T-helper 1 cell treated with Interleukin-12 subunit alpha and Interleukin-12 subunit beta and Interleukin-4 antibody, amounts not matched to agents 30 μg/mL and 1 μg/mL, for 36 hours (primary cell): ENCODE data around the gene ELF1.
A peak's percentile ranks its signal among the peaks of the same experiment; 100 is the strongest.

ENCODE experiments used
- H3K27ac Mint-ChIP-seq: one replicate; pipeline ENCODE4 v1.8.0; 2021; ENCODE audit warnings: mild to moderate bottlenecking, mixed read lengths
- H3K27me3 Mint-ChIP-seq: one replicate; pipeline ENCODE4 v1.8.0; 2021; ENCODE audit warnings: low read depth, mixed read lengths
- H3K36me3 Mint-ChIP-seq: one replicate; pipeline ENCODE4 v1.8.0; 2021; ENCODE audit warnings: low read depth, mixed read lengths
- H3K4me1 Mint-ChIP-seq: one replicate; pipeline ENCODE4 v1.8.0; 2021; ENCODE audit warnings: low read depth, mixed read lengths
- H3K4me3 Mint-ChIP-seq: one replicate; pipeline ENCODE4 v1.8.0; 2021; ENCODE audit warnings: mild to moderate bottlenecking, moderate library complexity, mixed read lengths
- H3K9me3 Mint-ChIP-seq: one replicate; pipeline ENCODE4 v1.8.0; 2021; ENCODE audit warnings: mixed read lengths

ELF1 gene

GRCh38 chr13:41026788-41027187 lies 7.7 kb upstream of the ELF1 start:
- Mint-ChIP-seq H3K4me1 (peaks cover 29% of the 10 kb centered on the region), H3K4me3 (no peak overlapping the region), H3K9me3 (no peaks in the 10 kb centered on the region), H3K36me3 (peaks cover 5% of the 10 kb centered on the region), H3K27me3 (no peaks in the 10 kb centered on the region), H3K27ac (no peak overlapping the region)

DNA sequence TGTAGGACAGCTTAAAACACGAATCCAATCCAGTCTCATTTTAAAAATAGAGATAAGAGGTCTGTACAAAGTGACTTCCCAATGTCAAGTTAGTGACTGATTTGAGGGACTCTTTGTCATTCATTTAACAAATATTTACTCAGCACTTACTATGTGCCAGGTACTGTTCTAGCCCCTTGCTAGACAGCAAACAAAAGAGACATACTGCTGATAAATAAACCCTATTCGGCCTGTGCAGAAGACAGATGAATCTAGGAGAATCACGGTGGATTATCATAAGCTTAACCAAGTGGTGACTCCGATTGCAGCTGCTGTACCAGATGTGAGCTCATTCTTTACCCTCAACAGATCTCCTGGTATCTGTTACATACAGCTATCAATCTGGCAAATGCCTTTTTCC lies 6.4 kb upstream of the ELF1 start:
- H3K27me3 Mint-ChIP-seq: no peaks in the 10 kb centered on the region
- no peaks in the 10 kb centered on the region for H3K9me3 Mint-ChIP-seq
- H3K4me3 Mint-ChIP-seq: no peak overlapping the region
- H3K4me1 Mint-ChIP-seq: peaks cover 32% of the 10 kb centered on the region
- H3K36me3 Mint-ChIP-seq: peaks cover 5% of the 10 kb centered on the region
- no peak overlapping the region for H3K27ac Mint-ChIP-seq

DNA sequence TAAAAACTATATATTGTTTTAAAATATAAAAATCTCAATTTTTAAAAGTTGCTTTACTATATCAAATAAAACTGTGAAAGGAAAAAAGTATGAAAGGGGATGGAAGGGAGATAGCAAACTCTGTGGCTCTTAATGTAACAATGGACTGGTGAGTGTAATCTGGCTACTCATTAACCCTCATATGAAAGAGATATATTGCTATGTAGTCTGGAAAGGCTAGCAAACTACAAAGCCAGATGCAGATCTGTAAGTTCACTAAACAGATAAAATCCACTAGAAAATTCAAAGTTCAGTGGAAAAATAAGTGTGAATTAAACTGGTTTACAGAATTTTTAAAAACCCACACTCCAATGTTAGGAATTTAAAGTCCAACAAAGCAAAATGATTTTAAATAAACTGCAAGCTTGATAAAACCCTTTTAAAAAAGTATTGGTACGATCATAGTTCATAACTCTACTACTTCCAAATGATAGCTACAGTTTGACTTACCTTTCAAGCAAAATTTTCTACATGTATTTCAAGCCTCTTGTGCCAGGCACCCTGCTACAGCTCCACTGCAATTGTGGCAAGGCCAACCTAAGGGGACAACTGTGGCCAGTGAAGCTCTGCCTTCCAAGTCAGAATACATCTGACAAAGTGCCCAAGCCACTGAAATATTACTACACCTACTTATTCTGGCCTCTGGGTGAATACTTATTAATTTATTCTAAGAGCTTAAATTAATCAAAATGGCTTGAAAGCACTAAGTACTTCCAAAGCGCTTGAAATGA lies 647 bp upstream of the ELF1 start:
- Mint-ChIP-seq H3K27me3 (no peaks in the 10 kb centered on the region), H3K36me3 (peaks cover 20% of the 10 kb centered on the region), H3K27ac (no peak overlapping the region), H3K9me3 (no peaks in the 10 kb centered on the region), H3K4me3 (no peak overlapping the region), H3K4me1 (peaks cover 38% of the 10 kb centered on the region)

GRCh38 chr13:41018602-41018948 lies 541 bp downstream of the ELF1 start:
- Mint-ChIP-seq H3K9me3 (no peaks in the 10 kb centered on the region), H3K4me3 (peak overlapping the region; percentile 92), H3K27ac (peak overlapping the region; percentile 98), H3K36me3 (peaks cover 23% of the 10 kb centered on the region), H3K27me3 (no peaks in the 10 kb centered on the region), H3K4me1 (peaks cover 41% of the 10 kb centered on the region)

GRCh38 chr13:41017817-41018601 lies 1.1 kb downstream of the ELF1 start:
- Mint-ChIP-seq H3K4me1 (peaks cover 45% of the 10 kb centered on the region), H3K9me3 (no peaks in the 10 kb centered on the region), H3K36me3 (peaks cover 27% of the 10 kb centered on the region), H3K4me3 (peak overlapping the region; percentile 92), H3K27ac (peak overlapping the region; percentile 96), H3K27me3 (no peaks in the 10 kb centered on the region)

- peaks cover 48% of the 10 kb centered on the region for H3K4me1 Mint-ChIP-seq
- H3K27me3 Mint-ChIP-seq: no peaks in the 10 kb centered on the region
- peaks cover 31% of the 10 kb centered on the region for H3K36me3 Mint-ChIP-seq
- peak overlapping the region; percentile 96 for H3K27ac Mint-ChIP-seq
- H3K4me3 Mint-ChIP-seq: peak overlapping the region; percentile 92
- H3K9me3 Mint-ChIP-seq: no peaks in the 10 kb centered on the region
These were observed 2.0 kb downstream of the ELF1 start for GRCh38 chr13:41017159-41017558.

GRCh38 chr13:41015920-41016319 lies 3.2 kb downstream of the ELF1 start:
- no peaks in the 10 kb centered on the region for H3K9me3 Mint-ChIP-seq

DNA sequence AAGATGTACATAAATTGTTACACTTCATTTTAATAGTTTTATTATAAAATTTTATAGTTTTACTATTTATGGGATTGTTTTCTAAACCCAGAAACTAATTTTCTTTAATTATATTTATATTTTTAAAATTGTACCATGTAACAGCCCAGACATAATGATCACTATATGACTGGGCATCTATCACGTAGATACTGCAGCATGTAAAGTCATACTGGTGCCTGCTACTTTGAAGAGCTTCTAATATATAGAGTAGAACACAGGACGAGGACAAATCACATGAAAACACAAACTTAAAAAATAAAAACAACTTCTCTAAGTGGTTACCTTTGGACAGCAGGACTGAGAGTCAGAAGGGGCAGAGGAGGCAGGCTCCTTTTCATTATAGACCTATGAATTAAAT lies 5.3 kb downstream of the ELF1 start:
- H3K27ac Mint-ChIP-seq: peak overlapping the region; percentile 72
- peak overlapping the region; percentile 63 for H3K4me3 Mint-ChIP-seq
- H3K36me3 Mint-ChIP-seq: peaks cover 33% of the 10 kb centered on the region
- H3K9me3 Mint-ChIP-seq: no peaks in the 10 kb centered on the region
- H3K27me3 Mint-ChIP-seq: no peaks in the 10 kb centered on the region
- peaks cover 52% of the 10 kb centered on the region for H3K4me1 Mint-ChIP-seq

More at GRCh38 chr13:41015920-41016319, 3.2 kb downstream of the ELF1 start:
- Mint-ChIP-seq H3K4me1 (peaks cover 51% of the 10 kb centered on the region), H3K36me3 (peaks cover 38% of the 10 kb centered on the region), H3K4me3 (peak overlapping the region; percentile 90), H3K27me3 (no peaks in the 10 kb centered on the region), H3K27ac (peak overlapping the region; percentile 88)

DNA sequence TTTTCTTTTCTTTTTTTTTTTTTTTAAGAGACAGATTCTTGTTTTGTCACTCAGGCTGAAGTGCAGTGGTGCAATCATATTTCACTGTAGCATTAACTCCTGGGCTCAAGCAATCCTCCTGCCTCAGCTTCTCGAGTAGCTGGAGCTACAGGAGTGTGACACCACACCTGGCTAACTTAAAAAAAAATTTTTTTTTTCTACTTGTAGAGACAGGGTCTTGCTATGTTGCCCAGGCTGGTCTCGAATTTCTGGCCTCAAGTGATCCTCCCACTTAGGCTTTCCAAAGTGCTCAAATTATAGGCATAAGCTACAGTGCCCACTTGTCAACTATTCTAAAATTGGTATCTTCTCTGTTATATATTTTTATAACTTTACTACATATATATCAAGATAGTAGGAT lies 6.6 kb downstream of the ELF1 start:
- no peak overlapping the region for H3K27ac Mint-ChIP-seq
- no peaks in the 10 kb centered on the region for H3K9me3 Mint-ChIP-seq
- H3K36me3 Mint-ChIP-seq: peaks cover 32% of the 10 kb centered on the region
- no peak overlapping the region for H3K4me3 Mint-ChIP-seq
- H3K4me1 Mint-ChIP-seq: peaks cover 62% of the 10 kb centered on the region
- H3K27me3 Mint-ChIP-seq: no peaks in the 10 kb centered on the region

DNA sequence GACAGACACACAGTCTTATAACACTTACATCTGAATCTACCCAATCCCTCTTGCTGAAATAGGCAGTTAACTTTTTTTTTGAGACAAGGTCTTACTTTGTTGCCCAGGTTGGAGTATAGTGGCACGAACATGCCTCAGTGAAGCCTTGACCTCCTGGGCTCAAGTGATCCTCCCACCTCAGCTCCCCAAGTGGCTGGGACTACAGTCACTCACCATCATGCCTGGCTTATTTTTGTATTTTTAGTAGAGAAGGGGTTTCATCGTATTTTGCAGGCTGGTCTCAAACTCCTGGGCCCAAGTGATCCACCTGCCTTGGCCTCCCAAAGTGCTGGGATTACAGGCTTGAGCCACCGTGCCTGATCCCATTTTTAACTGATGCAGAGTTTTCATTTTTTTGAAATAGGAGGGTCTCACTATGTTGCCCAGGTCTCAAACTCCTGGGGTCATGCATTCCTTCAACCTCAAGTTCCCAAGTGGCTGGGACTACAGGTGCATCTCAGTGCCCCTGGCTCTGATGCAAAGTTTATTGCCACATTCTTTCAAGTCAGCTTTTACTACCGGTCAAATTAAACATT lies 7.6 kb downstream of the ELF1 start:
- Mint-ChIP-seq H3K9me3 (no peaks in the 10 kb centered on the region), H3K27ac (no peak overlapping the region), H3K36me3 (peaks cover 25% of the 10 kb centered on the region), H3K4me1 (peaks cover 61% of the 10 kb centered on the region), H3K4me3 (no peak overlapping the region), H3K27me3 (no peaks in the 10 kb centered on the region)

DNA sequence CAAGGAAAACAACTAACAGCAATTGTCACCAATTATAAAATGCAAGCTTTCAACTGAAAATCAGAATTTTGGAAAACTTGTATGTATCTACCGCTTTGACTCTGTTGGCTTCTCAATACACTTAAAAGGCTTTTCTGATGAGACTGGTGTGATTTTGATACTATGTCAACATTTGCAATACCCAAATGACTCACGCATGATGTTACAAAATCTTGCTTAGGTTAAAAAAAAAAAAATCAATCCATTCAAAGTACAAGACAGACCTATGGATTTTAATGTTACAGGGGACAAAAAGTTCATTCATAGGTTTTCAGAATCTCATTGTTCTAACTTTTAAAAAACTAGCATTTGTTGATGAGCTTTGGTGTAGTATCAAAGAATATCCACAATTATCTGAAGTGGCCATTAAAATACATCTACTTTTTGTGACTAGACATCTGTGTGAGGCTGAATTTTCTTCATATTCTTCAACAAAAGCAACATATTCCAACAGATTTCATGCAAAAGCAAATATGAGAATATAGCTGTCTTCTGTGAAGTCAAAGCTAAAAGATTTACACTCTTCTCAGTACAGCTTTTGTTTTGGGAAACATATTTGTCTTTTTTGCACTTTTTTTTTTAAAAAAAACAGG lies 10.7 kb downstream of the ELF1 start:
- no peaks in the 10 kb centered on the region for H3K27me3 Mint-ChIP-seq
- peaks cover 63% of the 10 kb centered on the region for H3K4me1 Mint-ChIP-seq
- H3K27ac Mint-ChIP-seq: peak overlapping the region; percentile 73
- no peaks in the 10 kb centered on the region for H3K9me3 Mint-ChIP-seq
- H3K36me3 Mint-ChIP-seq: peaks cover 22% of the 10 kb centered on the region
- peak overlapping the region; percentile 63 for H3K4me3 Mint-ChIP-seq

GRCh38 chr13:41007744-41008128 lies 11.4 kb downstream of the ELF1 start:
- peaks cover 17% of the 10 kb centered on the region for H3K36me3 Mint-ChIP-seq
- peak overlapping the region; percentile 73 for H3K27ac Mint-ChIP-seq
- peaks cover 60% of the 10 kb centered on the region for H3K4me1 Mint-ChIP-seq
- H3K9me3 Mint-ChIP-seq: no peaks in the 10 kb centered on the region
- H3K27me3 Mint-ChIP-seq: no peaks in the 10 kb centered on the region
- peak overlapping the region; percentile 63 for H3K4me3 Mint-ChIP-seq

DNA sequence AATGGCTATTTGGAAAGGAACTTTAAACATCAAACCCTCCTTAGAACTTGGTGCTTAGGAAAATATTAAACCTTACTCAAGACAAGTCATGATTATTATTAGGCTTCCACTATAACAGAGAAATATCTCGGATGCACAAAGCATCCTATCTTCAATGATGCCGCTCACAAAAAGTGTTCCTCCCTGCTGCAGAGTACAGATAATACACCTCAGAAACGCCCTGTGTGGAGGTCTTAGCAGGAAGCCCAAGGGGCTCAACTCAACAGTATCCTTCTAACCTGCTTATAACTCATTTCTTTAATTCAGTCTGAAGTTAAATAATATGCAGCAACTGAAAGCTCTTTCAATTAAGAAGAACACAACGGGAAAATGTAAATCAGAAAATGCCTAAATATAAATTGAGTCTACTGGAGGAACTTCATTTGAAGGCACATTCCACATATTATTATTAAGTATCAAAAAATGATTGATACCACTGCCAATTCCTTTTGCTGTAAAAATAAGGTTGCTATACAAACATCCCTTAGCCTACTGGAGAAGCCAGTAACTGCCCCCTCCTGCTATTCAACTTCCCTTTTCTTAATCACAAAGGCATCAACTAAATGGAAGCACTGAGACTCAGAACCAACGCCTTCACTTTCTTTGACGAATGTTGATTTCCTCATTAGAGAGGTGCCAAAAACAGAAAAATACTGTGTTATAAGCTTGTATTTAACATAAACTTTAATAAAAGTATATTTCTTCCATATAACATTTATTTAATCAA lies 12.0 kb downstream of the ELF1 start:
- H3K9me3 Mint-ChIP-seq: no peaks in the 10 kb centered on the region
- peaks cover 14% of the 10 kb centered on the region for H3K36me3 Mint-ChIP-seq
- peak overlapping the region; percentile 73 for H3K27ac Mint-ChIP-seq
- no peaks in the 10 kb centered on the region for H3K27me3 Mint-ChIP-seq
- peak overlapping the region; percentile 63 for H3K4me3 Mint-ChIP-seq
- peaks cover 57% of the 10 kb centered on the region for H3K4me1 Mint-ChIP-seq

DNA sequence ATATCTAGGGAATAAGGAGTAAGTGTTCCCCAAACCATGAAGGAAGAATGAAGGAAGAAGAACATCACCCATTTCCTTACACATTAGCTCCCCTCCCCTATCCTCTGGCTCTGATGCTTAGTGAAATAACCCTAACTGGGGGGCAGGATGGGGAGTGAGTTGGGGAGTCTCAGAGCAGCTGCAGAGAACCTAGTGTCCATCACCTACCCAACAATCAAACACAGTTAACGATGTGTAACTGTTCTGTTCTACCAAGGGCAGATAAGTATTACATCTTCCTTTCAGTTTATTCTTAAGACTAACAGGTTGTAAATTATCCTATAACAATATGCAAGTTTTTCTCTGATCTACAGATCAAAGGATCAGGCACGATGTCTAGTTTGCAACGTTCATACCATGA lies 12.8 kb downstream of the ELF1 start:
- Mint-ChIP-seq H3K36me3 (peaks cover 16% of the 10 kb centered on the region), H3K4me3 (peak overlapping the region; percentile 75), H3K4me1 (peaks cover 59% of the 10 kb centered on the region), H3K27me3 (no peaks in the 10 kb centered on the region), H3K9me3 (no peaks in the 10 kb centered on the region), H3K27ac (peak overlapping the region; percentile 91)
